GM19099 (cell line): ENCODE data around the gene NMNAT3.

Experiments used
- POLR2A ChIP-seq: IDR thresholded peaks from 3 replicates; pipeline ENCODE4 v1.6.1; 2011; ENCODE audit warnings: low read depth; ENCODE audit not compliant: insufficient read length; ENCODE audit errors: extremely low read depth

The NMNAT3 gene

GRCh38 chr3:139518926-139519842, 158.6 kb downstream of the NMNAT3 start:
- no peak for TF ChIP-seq POLR2A

DNA sequence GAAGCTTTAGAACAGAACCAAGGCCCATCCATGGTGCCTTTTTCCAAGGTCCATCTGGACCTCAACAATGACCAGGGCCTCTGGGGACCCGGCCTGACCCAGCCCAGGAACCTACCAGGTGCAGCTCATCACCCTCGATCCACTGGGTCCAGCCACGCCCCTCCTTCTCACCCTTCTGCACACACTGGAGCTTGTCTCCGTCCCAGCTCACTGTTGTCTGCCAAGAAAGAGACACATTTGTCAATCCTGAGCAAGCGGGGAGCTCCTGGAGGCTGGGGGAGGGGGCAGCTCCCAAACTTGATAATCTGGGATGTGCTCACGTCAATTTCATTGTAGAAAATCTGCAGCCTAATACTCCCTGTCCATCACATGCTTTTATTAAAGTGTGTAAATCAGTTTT, 159.5 kb downstream of the NMNAT3 start:
- no peak for TF ChIP-seq POLR2A

DNA sequence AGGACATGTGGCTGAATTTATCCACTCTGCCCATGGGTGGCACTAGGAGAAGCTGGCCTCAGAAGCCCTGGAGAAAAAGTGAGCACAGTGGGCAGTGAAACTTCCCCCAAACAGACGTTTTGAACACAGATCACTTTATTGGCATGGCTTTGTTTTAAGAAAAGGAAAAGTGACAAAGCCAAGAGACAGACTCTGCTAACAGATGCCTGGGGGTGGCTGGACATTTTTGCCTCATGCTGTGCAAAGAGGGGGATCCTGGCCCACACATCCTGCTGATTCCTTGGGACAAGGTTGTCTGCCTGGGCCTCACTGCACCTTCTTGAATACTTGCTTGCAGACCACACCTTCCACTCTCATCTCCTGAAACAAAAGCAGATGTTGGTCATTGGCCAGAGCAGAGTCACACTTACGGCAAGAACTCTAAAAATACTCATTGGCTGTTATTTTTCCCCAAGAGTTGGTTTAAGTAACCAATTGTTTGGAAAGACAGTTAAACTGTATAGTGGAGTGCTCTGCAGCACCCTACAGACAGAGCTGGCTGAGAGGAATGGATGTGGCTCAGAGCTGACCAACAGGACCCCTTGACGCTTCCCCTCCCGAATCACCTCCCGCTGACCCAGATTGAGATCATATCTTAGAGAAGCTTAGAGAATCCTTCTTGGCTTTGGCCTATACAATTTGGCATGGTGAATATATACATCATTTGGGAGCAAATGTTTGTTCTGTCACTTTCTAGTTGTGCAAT, 160.3 kb downstream of the NMNAT3 start:
- no peak for TF ChIP-seq POLR2A

GRCh38 chr3:139514741-139515140, 163.0 kb downstream of the NMNAT3 start:
- no peak for TF ChIP-seq POLR2A
